Esophagus muscularis mucosa (tissue), 4 donors: ENCODE measurements around the gene TOLLIP.
"Not testable (repeated sequence)": the region's sequence is repeated elsewhere in the genome, so short reads cannot be mapped to it uniquely, and the experiment has no call there.

Source experiments
- EP300 ChIP-seq: sonication (generic); formaldehyde crosslinking; IDR thresholded peaks from one replicate; pipeline ENCODE4 v1.6.1; 2017; ENCODE audit warnings: antibody characterized with exemption
- POLR2A ChIP-seq: fragments of 450-650 bp; IDR thresholded peaks from one replicate; pipeline ENCODE4 v1.6.1; 2017; ENCODE audit warnings: antibody characterized with exemption, moderate library complexity, mild to moderate bottlenecking, low read depth
- TF ChIP-seq, protein P1 (sequence below), 3 experiments: fragments of 200-600 bp in 2 of 3; fragments of 450-650 bp in 1 of 3; sonication (generic) in 2 of 3; IDR thresholded peaks; one replicate each; pipeline ENCODE4 v1.5.1; 2017 to 2019; ENCODE audit warnings: antibody characterized with exemption in 3 of 3, mild to moderate bottlenecking in 2 of 3, moderate library complexity in 1 of 3

- TF ChIP-seq POLR2A, EP300: not testable (repeated sequence)
- TF ChIP-seq, protein P1, sequence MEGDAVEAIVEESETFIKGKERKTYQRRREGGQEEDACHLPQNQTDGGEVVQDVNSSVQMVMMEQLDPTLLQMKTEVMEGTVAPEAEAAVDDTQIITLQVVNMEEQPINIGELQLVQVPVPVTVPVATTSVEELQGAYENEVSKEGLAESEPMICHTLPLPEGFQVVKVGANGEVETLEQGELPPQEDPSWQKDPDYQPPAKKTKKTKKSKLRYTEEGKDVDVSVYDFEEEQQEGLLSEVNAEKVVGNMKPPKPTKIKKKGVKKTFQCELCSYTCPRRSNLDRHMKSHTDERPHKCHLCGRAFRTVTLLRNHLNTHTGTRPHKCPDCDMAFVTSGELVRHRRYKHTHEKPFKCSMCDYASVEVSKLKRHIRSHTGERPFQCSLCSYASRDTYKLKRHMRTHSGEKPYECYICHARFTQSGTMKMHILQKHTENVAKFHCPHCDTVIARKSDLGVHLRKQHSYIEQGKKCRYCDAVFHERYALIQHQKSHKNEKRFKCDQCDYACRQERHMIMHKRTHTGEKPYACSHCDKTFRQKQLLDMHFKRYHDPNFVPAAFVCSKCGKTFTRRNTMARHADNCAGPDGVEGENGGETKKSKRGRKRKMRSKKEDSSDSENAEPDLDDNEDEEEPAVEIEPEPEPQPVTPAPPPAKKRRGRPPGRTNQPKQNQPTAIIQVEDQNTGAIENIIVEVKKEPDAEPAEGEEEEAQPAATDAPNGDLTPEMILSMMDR (IDR thresholded peaks at IDR 0.05), result not testable (repeated sequence)
Observed at GRCh38 chr11:1244557-1244956, 64.9 kb downstream of the TOLLIP start.
